Dermis microvascular lymphatic vessel endothelial cell (primary cell): ENCODE results near the gene NCAPG2. TPM values are rescaled to one million over a fixed set of nuclear protein-coding genes. Genes with fewer than 3 reads are reported as not detected.
A peak's percentile ranks its signal among the peaks of the same experiment; 100 is the strongest.

Source experiments
- DNase-seq, 2 donors: peaks; one replicate each; pipeline versions ENCODE4 v3.0.0 to v3.0.0-alpha.2; 2010; ENCODE audit warnings: low read depth in 2 of 2
- total RNA-seq: library from RNA; depleted of rRNA; stranded (reverse); fragments of >200 nt; gene quantifications from 2 replicates; pipeline ENCODE4 v1.2.1, GENCODE V29; 2014

NCAPG2 gene
- total RNA-seq, 1 donor from 2014 or later, result 16.8 TPM

GRCh38 chr7:158733775-158734494 lies 29.3 kb upstream of the NCAPG2 start:
- no peak for DNase-seq

- no peak for DNase-seq
Measured at GRCh38 chr7:158733220-158733519, 28.6 kb upstream of the NCAPG2 start.

GRCh38 chr7:158732494-158733219 lies 28.1 kb upstream of the NCAPG2 start:
- DNase-seq, result no peak

- no peak for DNase-seq
Measured at GRCh38 chr7:158731761-158732160, 27.2 kb upstream of the NCAPG2 start.

GRCh38 chr7:158730383-158731346 lies 26.1 kb upstream of the NCAPG2 start:
- DNase-seq, result peak; percentile 40

GRCh38 chr7:158729646-158730382 lies 25.2 kb upstream of the NCAPG2 start:
- no peak for DNase-seq

- no peak for DNase-seq
Measured at GRCh38 chr7:158728911-158729645, 24.5 kb upstream of the NCAPG2 start.

GRCh38 chr7:158727690-158728089 lies 23.1 kb upstream of the NCAPG2 start:
- no peak for DNase-seq

GRCh38 chr7:158726277-158726807 lies 21.7 kb upstream of the NCAPG2 start:
- DNase-seq, result no peak

GRCh38 chr7:158725506-158725800 lies 20.8 kb upstream of the NCAPG2 start:
- DNase-seq, result no peak

- no peak for DNase-seq
Measured at GRCh38 chr7:158724658-158725505, 20.3 kb upstream of the NCAPG2 start.

GRCh38 chr7:158723714-158724385 lies 19.2 kb upstream of the NCAPG2 start:
- DNase-seq, result no peak

GRCh38 chr7:158723266-158723665 lies 18.7 kb upstream of the NCAPG2 start:
- DNase-seq, result no peak

GRCh38 chr7:158722574-158723237 lies 18.1 kb upstream of the NCAPG2 start:
- no peak for DNase-seq

- no peak for DNase-seq
Measured at GRCh38 chr7:158720112-158720511, 15.5 kb upstream of the NCAPG2 start.

GRCh38 chr7:158716802-158717201 lies 12.2 kb upstream of the NCAPG2 start:
- DNase-seq, result no peak

- DNase-seq, result no peak
Measured at GRCh38 chr7:158710651-158711102, 6.1 kb upstream of the NCAPG2 start.

- no peak for DNase-seq
Measured at GRCh38 chr7:158707610-158708009, 3.0 kb upstream of the NCAPG2 start.
